GM19099 (cell line): ENCODE measurements around the gene KIAA1217.

Experiments
- POLR2A ChIP-seq: IDR thresholded peaks from 3 replicates; pipeline ENCODE4 v1.6.1; 2011; ENCODE audit warnings: low read depth; ENCODE audit not compliant: insufficient read length; ENCODE audit errors: extremely low read depth

KIAA1217 gene

DNA sequence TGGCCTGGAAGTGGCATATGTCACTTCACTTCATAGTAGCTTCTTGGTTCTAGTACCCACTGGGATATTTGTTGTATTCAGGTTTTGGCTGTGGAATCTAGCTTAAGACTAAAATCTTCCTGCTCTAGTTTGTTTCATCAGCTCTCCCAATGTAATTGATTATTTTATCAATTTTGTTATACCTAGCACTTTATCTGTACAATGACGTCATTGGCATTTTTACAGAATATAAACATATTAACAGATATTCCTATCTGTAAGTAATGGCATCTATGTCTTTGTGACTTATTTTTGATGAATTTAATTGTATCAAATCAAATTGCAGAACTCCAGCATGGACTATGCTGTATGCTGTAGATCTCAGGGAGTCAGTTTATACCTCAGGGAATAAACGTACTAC lies 19.7 kb downstream of the KIAA1217 start:
- TF ChIP-seq POLR2A = no peak

DNA sequence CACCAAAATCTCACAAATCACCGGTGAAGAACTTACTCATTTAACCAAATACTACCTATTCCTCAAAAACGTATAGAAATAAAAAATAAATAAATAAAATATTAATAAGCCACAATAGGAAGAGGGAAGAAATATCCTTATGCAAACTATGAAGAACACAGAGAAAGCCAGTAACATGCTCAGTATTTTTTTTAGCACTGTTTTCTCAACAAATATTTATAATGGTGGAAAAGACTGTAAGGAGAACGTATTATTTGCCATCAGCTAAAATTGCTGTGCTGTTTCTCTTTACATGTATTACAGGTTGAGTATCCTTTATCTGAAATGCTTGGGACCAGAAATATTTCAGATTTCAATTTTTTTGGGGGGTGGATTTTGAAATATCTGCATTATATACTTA lies 21.0 kb downstream of the KIAA1217 start:
- TF ChIP-seq POLR2A = no peak

DNA sequence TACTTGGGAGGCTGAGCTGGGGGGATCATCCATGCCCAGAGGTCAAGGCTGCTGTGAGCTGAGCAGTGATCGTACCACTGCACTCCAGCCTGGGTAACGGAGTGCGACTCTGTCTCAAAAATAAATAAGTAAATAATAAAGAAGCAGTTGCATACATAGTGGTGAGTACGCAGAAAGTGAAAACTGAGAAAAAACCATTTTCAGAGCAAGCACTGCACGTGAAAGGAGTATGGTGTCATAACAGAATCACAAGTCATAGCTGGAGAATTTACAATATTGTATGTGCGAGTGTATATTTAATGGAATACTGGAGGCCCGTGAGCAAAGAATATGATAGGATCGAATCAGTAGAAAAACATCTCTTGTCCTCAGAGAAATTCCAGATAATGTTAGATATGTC lies 22.3 kb downstream of the KIAA1217 start:
- TF ChIP-seq POLR2A = no peak

DNA sequence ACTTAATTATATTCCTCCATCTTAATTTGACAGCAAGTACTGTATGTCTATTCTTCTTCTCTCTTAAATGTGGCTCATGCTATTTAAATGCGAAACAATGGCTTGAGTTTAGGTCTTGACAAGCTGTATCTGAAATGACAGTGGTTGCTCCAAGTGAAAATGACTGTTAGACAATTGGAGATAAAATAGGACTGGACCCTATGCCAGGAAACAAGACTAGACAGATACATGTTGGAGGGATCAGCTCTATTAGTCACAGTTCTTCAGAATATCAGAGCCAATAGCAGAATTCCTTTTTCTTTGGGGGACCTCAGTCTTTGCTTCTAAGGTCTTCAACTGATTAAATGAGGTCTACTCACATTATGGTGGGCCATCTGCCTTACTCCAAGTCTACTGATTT lies 25.8 kb downstream of the KIAA1217 start:
- TF ChIP-seq POLR2A = no peak

DNA sequence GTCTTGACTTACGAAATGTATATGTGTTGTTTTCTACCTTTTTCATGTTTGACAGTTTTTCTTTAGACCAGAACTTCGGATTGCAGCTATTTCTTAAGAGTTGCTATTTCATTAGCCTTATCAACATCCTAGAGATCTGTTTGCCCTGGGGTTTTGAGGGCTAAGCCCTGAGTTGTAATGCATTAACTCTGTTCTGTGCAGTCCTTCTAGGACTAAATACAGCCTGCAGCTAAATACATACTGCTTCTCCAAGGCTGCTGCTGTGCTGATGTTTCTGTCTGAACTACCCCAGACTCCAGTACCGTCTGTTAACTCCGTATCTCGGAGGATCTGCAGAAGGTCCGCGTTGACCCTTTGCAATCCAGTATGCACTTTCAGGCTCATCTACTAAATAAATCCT lies 26.5 kb downstream of the KIAA1217 start:
- no peak for TF ChIP-seq POLR2A

- no peak for TF ChIP-seq POLR2A
These were observed 29.0 kb downstream of the KIAA1217 start for GRCh38 chr10:24237801-24238395.

- TF ChIP-seq POLR2A = no peak
These were observed 29.7 kb downstream of the KIAA1217 start for GRCh38 chr10:24238519-24239247.

- TF ChIP-seq POLR2A = no peak
These were observed 30.5 kb downstream of the KIAA1217 start for GRCh38 chr10:24239289-24240040.

DNA sequence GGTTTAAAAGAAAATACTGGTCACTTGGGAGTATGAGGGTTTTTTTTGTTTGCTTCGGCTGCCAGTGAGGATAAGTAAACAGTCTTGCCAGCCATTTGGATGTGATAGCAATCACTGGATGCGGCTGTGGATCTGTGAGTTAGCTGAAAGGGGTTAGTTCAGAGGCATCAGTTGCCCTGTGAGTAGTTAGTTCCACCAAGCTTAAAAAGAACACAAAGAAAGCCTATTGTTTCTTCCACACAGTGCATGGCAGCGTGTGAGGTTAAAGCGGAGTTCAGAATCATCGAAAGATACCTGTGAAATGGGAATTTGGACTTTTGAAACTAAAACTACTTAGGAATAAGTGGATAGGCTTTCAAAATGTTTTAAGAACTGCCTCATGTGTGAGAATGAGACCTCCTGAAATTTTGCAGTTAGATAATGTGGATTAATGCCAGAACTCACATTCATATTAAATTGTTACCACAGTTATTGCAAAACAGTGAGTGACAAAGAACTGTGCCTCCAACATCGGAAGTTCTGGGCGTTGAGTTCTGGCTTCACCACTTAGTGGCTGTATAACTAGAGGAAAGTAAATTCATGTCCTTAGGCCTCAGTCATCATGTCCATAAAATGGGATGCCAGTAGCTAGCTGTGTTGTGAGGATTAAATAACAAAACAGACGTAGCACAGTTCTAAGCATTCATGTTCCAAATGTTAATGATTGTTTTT lies 31.3 kb downstream of the KIAA1217 start:
- no peak for TF ChIP-seq POLR2A

DNA sequence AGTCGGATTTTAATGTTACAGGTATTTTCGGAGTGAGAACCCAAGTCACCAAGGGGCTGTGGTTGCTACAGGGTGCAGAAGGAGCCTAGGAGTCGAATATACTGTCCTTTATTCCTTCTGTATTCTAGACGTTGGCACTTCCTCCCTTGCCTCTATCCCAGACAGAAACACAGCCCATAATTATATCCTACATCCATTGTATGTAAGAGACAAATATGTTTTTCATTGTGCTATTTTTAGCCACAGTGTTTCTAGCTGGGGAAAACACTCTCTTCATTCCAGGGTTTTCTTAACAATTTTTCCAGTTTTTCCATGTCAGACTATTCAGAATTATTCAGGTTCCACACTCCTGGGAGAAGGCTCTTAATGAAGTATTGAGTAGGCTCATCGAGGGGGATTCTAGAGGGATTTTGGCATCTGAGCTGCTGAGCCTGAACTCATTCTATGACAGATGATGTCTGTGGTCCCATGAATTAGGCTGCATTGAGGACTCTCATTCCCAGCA lies 32.6 kb downstream of the KIAA1217 start:
- no peak for TF ChIP-seq POLR2A

- no peak for TF ChIP-seq POLR2A
These were observed 33.6 kb downstream of the KIAA1217 start for GRCh38 chr10:24242562-24242961.

DNA sequence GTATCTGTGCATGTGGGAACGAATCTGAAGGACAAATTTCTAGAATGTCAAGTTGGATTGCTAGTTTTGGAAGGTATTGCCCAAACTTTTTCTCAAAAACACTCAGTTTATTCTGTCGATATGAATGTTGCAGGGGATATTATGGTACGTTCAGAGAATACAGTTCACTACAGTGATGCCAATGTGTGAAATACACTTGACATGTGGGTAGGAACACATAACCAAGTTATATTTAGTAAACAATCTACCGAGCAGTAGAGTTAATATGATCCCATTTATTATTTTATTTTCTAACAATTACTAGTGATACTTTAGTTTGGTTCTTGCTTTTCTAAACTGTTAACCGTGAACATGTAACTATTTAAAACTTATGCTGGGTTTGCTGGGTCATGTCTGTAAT lies 37.4 kb downstream of the KIAA1217 start:
- no peak for TF ChIP-seq POLR2A

DNA sequence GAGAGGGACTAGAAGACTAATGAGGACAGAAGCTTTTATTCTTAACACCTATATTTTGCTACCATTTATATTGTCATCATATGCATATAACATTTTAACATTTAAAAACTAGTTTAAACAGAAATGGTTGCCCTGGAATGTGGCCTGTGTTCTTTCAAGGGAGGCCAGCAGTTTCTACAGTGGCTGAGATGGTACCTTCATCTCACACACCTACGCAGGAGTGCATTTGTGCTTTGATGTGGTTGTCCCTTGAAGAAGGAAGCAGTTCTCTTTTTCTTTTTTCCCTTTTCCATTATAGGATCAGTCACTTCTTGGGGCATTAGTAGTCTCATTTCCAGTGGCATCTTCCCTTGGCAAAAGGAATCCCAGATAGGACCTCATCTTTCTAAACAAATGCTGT lies 38.9 kb downstream of the KIAA1217 start:
- no peak for TF ChIP-seq POLR2A

DNA sequence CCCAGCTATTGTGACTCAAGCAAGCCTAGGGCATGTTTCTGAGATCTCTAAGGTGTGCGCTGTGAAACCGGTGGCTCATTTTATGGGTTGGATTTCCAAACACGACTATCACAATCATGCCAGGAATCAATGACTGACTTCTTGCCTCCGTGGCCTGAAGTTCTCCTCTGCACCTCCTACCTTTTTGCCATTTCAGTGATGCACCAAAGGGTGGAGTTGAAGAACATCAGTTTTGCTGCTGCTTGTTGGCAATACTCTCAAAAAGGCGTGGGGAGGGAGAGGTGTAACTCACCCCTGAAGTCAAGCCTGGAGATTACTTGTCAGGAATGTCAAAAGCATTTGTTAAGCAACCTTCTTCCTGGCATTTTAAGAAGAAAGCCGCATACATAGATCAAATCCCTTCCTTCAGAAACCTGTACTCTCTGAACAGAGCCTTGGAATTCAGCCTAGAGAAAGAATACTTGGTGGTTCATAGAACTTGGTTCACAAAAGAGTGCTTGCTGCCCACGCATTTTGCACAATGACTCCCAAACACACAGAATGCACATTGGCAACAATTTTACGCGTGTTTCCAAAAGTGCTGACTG lies 41.0 kb downstream of the KIAA1217 start:
- no peak for TF ChIP-seq POLR2A

DNA sequence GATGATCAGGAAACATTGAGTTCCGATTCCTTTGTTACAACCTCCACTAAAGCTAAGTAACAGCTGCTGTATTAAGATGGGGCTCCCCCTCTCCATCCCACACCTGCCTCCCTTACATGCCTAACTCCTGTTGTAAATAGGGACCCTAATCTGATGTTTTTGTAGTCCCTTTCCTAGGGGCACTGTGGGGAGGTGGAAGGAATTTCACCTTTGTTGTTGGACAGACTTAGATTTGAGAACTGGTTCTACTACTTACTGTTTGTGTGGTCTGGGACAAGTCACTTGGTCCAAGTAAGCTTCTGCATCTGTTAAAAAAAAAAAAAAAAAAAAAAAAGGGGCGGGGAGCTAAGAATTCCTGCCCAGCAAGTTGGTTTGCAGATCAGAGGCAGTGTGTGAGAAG lies 42.6 kb downstream of the KIAA1217 start:
- no peak for TF ChIP-seq POLR2A
